Natural killer cell (primary cell): ENCODE measurements around the gene SIK3. TPM values are rescaled to one million over a fixed set of nuclear protein-coding genes. Genes with fewer than 3 reads are reported as not detected.

Experiments used
- ATAC-seq, 3 donors: fragments of 150-1000 bp in 2 of 3; fragments of 200-7000 bp in 1 of 3; cut with Tn5 transposase; 1 replicate in 1 of 3; 2 replicates in 2 of 3; pipeline ENCODE4 v1.10.0; 2021; ENCODE audit warnings: mild to moderate bottlenecking in 2 of 3, moderate library complexity in 2 of 3
- DNase-seq, 2 donors: peaks; one replicate each; pipeline versions ENCODE4 v3.0.0 to v3.0.0-alpha.2; 2013 to 2021; ENCODE audit warnings: mixed read lengths in 1 of 2
- H3K27ac ChIP-seq: one replicate; pipeline ENCODE4 v1.5.1; 2013; ENCODE audit warnings: mild to moderate bottlenecking, low read length
- H3K27me3 ChIP-seq: one replicate; pipeline ENCODE4 v1.6.1; 2013; ENCODE audit warnings: low read length; ENCODE audit not compliant: control insufficient read depth, insufficient read depth
- H3K36me3 ChIP-seq: one replicate; pipeline ENCODE4 v1.6.1; 2013; ENCODE audit warnings: low read length; ENCODE audit not compliant: control insufficient read depth, insufficient read depth
- H3K4me1 ChIP-seq: one replicate; pipeline ENCODE4 v1.6.1; 2013; ENCODE audit warnings: low read length; ENCODE audit not compliant: control insufficient read depth, insufficient read depth
- H3K4me3 ChIP-seq: one replicate; pipeline ENCODE4 v1.5.1; 2013; ENCODE audit warnings: low read length
- H3K9me3 ChIP-seq: one replicate; pipeline ENCODE4 v1.6.1; 2013; ENCODE audit warnings: low read length; ENCODE audit not compliant: control insufficient read depth, insufficient read depth
- H3K27ac Mint-ChIP-seq, 2 donors: one replicate each; pipeline ENCODE4 v1.8.0; 2022; ENCODE audit warnings: mild to moderate bottlenecking in 2 of 2, mixed read lengths in 2 of 2, moderate library complexity in 1 of 2
- H3K27me3 Mint-ChIP-seq, 2 donors: one replicate each; pipeline ENCODE4 v1.8.0; 2022; ENCODE audit warnings: low read depth in 2 of 2, mixed read lengths in 2 of 2
- H3K36me3 Mint-ChIP-seq: one replicate; pipeline ENCODE4 v1.8.0; 2022; ENCODE audit warnings: mixed read lengths
- H3K4me1 Mint-ChIP-seq, 2 donors: one replicate each; pipeline ENCODE4 v1.8.0; 2022; ENCODE audit warnings: mixed read lengths in 2 of 2
- H3K4me3 Mint-ChIP-seq: one replicate; pipeline ENCODE4 v1.8.0; 2022; ENCODE audit warnings: mild to moderate bottlenecking, moderate library complexity, mixed read lengths
- H3K9me3 Mint-ChIP-seq, 2 donors: one replicate each; pipeline ENCODE4 v1.8.0; 2022; ENCODE audit warnings: mixed read lengths in 2 of 2
- CTCF ChIP-seq: fragments of 200-600 bp; IDR thresholded peaks from one replicate; pipeline ENCODE4 v1.8.0; 2022; ENCODE audit warnings: antibody characterized with exemption
- WGBS: methylation state at CpG from one replicate; pipeline ENCODE4 v1.1.7; 2013; ENCODE audit warnings: missing lambda C conversion rate; ENCODE audit not compliant: insufficient coverage; 5-methylcytosine and 5-hydroxymethylcytosine counted together
- intact Hi-C: fragments of 100-400 bp; cut with micrococcal nuclease; formaldehyde crosslinking; loops from one replicate; pipeline ENCODE4 v1.14.2; 2022
- total RNA-seq, 4 donors: library from RNA; stranded (reverse); fragments of 120-200 nt in 1 of 4; gene quantifications; one replicate each; pipeline versions ENCODE4 v1.2.3 to v1.2.4, GENCODE V29; 2013 to 2022

SIK3 gene
- total RNA-seq, 3 donors from 2014 or later (not counting 1 experiment from before 2014, with no cell fraction given): 71.6 to 120 (median 119) TPM

GRCh38 chr11:116842909-116843308, 255.3 kb downstream of the SIK3 start:
- intact Hi-C loops: no loop called here
- DNase-seq (no peak), ATAC-seq (no peak)
- peaks cover 47% of the 10 kb centered on the region for H3K36me3 ChIP-seq
- Mint-ChIP-seq H3K4me3 (no peak overlapping the region), H3K4me1 (no peaks in the 10 kb centered on the region), H3K36me3 (peaks cover 20% of the 10 kb centered on the region), H3K27ac (no peak overlapping the region), H3K27me3 (no peaks in the 10 kb centered on the region), H3K9me3 (no peaks in the 10 kb centered on the region)
- no peaks in the 10 kb centered on the region for H3K4me1 ChIP-seq
- no peak overlapping the region for H3K4me3 ChIP-seq
- H3K9me3 ChIP-seq: no peaks in the 10 kb centered on the region
- H3K27me3 ChIP-seq: no peaks in the 10 kb centered on the region
- no peak overlapping the region for H3K27ac ChIP-seq
- no peak for TF ChIP-seq CTCF
- 96% methylated on average over 4 of the region's 4 CpGs for WGBS

GRCh38 chr11:116842117-116842516, 256.1 kb downstream of the SIK3 start:
- Histone ChIP-seq H3K4me1 (no peaks in the 10 kb centered on the region), H3K27me3 (no peaks in the 10 kb centered on the region), H3K4me3 (no peak overlapping the region), H3K9me3 (no peaks in the 10 kb centered on the region), H3K36me3 (peaks cover 40% of the 10 kb centered on the region), H3K27ac (no peak overlapping the region)
- H3K4me3 Mint-ChIP-seq: no peak overlapping the region
- H3K27ac Mint-ChIP-seq: no peak overlapping the region
- H3K36me3 Mint-ChIP-seq: peaks cover 20% of the 10 kb centered on the region
- H3K4me1 Mint-ChIP-seq: no peaks in the 10 kb centered on the region
- WGBS: 97% methylated on average over 4 of the region's 4 CpGs
- ATAC-seq (no peak), DNase-seq (no peak)
- intact Hi-C loops: no loop called here
- no peaks in the 10 kb centered on the region for H3K9me3 Mint-ChIP-seq
- no peak for TF ChIP-seq CTCF
- no peaks in the 10 kb centered on the region for H3K27me3 Mint-ChIP-seq

- no peak overlapping the region for H3K27ac Mint-ChIP-seq
- DNase-seq: no peak
- intact Hi-C loops: no loop called here
Observed at GRCh38 chr11:116840746-116841296, 257.4 kb downstream of the SIK3 start.

More at GRCh38 chr11:116840746-116841296, 257.4 kb downstream of the SIK3 start:
- Mint-ChIP-seq H3K4me3 (no peak overlapping the region), H3K36me3 (peaks cover 12% of the 10 kb centered on the region), H3K27me3 (no peaks in the 10 kb centered on the region), H3K4me1 (peaks cover 6% of the 10 kb centered on the region in 2 donors), H3K9me3 (no peaks in the 10 kb centered on the region)
- H3K4me1 ChIP-seq: peaks cover 8% of the 10 kb centered on the region
- H3K9me3 ChIP-seq: no peaks in the 10 kb centered on the region
- H3K36me3 ChIP-seq: peaks cover 27% of the 10 kb centered on the region
- 93% methylated on average over 9 of the region's 9 CpGs for WGBS
- H3K27me3 ChIP-seq: no peaks in the 10 kb centered on the region
- no peak overlapping the region for H3K4me3 ChIP-seq
- no peak for ATAC-seq
- H3K27ac ChIP-seq: no peak overlapping the region
- TF ChIP-seq CTCF: no peak
